CD4-positive, alpha-beta T cell treated with Interleukin-6 for 4 hours (primary cell): Measurements from ENCODE around the gene TBCCD1.
A peak's percentile ranks its signal among the peaks of the same experiment; 100 is the strongest.

Experiments
- DNase-seq: peaks from one replicate; pipeline ENCODE4 v3.0.0-alpha.2; 2020; ENCODE audit warnings: mixed read lengths

TBCCD1 gene

GRCh38 chr3:186567072-186567921 is at the start of gene TBCCD1:
TSS of gene TBCCD1 (minus strand) at chr3:186567339. CDS start at chr3:186564329, 3,010 bp downstream.
- peak; percentile 91 for DNase-seq

DNA sequence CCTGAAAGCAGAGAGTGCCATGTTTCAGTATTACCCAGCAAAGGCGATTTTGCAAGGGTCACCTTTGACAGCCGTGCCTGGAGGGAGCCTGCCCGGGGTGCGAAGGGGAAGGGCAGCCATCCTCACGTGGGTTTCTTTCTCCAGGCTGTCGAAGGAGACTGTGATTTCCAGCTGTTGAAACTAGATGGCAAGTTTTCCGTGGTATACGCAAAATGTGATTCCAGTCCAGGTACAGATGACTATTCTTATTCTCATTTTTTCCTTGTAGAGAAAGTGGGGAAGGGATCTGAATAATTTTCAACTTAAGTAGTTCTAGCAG is 49.1 kb upstream of the TBCCD1 start:
- no peak for DNase-seq

DNA sequence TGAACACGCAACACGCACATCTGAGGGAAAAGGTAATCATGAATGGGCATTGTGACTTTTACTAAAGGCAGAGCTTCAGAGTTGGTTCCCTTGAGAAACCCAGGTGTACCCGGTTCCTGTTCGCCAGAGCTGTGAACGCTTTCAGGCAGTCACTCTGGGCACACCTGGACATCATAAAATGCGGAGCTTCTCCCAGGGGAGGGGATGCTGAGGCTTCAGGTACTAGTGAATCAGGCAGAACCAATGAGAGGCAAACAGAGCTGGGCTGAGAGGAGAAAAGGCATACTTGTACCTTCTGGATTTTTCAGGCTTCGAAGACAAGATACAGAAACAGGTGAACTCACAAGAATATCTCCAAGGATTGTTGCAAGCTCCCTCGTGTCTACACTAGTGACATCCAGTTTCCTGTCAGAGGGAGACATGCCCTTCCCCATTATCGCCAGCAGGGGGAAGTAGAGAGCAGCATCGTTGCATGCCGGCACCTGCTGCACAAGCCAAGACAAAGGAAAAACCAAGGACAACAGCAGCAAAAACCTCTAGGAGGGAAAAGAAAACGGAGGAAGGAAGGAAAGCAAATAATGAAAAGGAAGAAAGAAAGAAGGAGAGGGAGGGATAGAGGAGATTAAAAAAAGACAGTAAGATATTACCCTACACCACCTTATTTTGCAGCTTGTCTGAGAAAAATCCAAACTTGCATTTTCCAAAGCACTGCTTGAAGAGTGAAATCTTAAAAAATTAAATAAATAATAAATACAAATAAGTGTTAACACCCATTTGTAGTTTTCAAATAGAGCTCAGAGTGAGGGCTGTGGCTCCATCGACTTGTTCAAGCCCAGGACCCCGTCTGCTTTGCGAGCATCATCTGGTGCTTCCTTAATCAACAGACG is 47.7 kb upstream of the TBCCD1 start:
- peak; percentile 78 for DNase-seq

DNA sequence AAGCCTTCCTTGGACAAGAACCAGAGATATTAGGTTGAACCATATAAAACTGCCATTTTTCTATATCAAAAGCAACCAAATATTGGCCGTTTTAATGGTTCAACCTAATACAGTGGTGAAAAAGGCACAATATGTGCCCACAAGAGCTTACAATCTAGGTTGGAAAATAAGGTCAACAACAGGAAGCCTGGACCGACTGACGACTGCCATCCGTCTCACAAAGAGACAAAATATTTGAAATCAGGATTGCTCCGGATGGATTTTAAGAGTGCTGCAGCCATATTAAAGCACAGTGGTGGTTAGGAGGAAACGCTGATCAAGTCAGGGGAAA is 47.1 kb upstream of the TBCCD1 start:
- no peak for DNase-seq

GRCh38 chr3:186613637-186614265 is 46.6 kb upstream of the TBCCD1 start:
- no peak for DNase-seq

GRCh38 chr3:186612721-186613636 is 45.8 kb upstream of the TBCCD1 start, which contains the start of gene AHSG:
TSS of gene AHSG (plus strand) at chr3:186613060. CDS start at chr3:186613142, 82 bp downstream.
- DNase-seq = no peak

GRCh38 chr3:186612065-186612464 is 44.9 kb upstream of the TBCCD1 start:
- no peak for DNase-seq

DNA sequence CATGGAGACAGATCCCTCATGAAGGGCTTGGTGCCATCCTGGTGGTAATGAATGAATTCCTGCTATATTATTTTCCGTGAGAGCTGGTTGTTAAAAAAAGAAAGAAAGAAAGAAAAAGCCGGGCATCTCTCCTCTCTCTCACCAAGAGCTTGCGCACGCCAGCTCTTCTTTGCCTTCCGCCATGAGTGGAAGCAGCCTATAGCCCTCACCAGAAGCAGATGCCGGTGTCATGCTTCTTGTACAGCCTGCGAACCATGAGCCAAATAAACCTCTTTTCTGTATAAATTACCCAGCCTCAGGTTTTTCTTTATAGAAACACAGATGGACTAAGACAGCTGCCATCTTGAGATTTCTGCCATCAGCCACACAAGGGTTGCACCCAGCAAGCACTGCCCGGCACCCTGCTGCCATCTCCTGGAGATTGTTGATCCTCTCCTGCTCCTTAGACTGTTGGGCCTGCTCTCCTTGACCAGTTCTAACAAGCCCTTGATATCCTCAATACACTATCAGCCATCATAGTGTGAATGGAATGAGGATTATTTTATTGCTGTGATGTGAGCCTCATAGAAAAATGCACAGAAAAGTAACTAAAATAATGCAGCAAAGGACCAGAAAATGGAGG is 42.2 kb upstream of the TBCCD1 start:
- DNase-seq = no peak

GRCh38 chr3:186608624-186609215 is 41.6 kb upstream of the TBCCD1 start:
- no peak for DNase-seq

DNA sequence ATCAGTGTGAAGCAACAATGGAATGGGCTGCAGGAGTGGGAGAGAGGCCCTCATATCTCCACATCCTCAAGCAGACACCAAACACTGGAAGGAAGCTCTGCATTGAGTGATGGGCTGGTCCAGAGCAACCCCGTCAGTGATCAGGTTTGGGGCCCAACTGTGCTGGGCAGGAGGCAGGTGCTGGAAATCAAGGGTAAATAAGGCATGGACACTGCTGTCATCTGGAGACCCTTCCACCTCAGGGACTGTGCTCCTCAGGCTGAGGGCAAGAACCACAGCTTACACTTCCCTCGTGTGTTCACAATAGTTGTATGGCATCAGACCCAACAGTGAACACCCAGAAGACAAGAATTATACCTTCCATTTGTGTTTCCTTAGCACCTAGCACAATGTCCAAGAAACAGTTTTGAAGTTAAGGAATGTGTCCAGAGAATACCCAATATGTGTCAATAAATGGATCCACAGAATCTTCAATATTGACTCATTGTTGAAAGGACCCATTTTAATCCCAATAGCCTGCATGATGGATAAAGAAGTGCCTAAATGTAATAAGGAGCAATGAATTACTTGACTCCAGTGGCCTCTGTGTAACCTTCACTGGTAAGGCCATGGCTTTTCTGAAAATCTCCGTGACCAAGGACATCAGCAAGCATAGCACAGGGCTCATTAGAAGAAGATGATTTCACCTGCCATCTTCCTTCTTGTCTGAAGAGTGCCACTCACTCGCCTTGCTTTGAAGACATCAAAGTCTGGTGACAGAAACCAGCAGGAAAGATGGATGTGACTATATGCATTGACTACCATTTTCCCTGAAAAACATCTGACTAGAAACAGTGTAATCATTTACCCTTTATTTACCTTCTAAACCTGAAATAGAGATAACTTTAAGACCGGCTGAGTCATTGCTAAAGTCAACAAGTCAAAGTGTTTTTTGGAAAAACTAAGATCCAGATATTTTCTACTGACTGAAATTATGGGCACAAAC is 38.7 kb upstream of the TBCCD1 start:
- no peak for DNase-seq

DNA sequence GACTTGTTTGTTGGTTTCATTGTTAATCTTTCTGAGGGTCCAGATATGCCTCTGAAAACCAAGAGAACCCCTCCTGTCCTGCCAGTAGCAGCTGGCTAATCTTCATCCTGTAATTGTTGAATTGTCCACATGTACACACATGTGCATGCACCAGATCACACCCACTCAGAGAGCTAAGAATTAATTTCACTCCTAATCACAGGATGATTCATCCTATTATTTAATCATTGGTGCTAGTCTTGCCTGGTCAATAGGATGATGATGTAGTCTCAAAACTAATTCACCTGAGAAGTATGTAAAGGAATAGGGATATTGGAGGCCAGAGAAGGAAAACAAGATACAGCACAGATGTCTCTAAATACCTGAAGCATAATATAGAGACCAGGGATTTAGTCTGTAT is 37.9 kb upstream of the TBCCD1 start:
- no peak for DNase-seq

- DNase-seq = no peak
Measured at GRCh38 chr3:186603159-186603558, 36.0 kb upstream of the TBCCD1 start.

DNA sequence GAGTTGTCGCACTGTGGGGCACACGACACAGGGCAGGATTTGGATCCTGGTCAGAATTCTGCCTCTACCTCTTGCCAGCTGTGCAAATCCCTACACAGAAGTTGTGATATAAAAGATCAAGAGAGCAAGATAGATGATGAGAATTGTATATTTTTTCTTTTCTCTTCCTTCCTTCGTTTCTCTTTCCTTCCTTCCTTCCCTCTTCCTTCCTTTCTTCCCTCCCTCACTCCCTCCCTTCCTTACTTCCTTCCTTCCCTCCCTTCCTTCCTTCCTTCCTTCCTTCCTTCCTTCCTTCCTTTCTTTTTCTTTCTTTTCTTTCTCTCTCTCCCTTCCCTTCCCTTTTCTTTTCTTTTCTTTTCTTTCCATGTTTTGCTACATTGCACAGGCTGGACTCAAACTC is 33.8 kb upstream of the TBCCD1 start:
- no peak for DNase-seq

GRCh38 chr3:186599785-186600166 is 32.6 kb upstream of the TBCCD1 start:
- DNase-seq = no peak

GRCh38 chr3:186599142-186599784 is 32.1 kb upstream of the TBCCD1 start:
- DNase-seq = no peak

- DNase-seq = no peak
Measured at GRCh38 chr3:186598794-186599141, 31.6 kb upstream of the TBCCD1 start.

- DNase-seq = no peak
Measured at GRCh38 chr3:186598108-186598784, 31.1 kb upstream of the TBCCD1 start.

- DNase-seq = no peak
Measured at GRCh38 chr3:186596568-186597287, 29.6 kb upstream of the TBCCD1 start.
